Right renal pelvis (tissue), 4 donors: Measurements from ENCODE around the gene VEZF1. TPM values are rescaled to one million over a fixed set of nuclear protein-coding genes. Genes with fewer than 3 reads are reported as not detected.

Source experiments
- DNase-seq, 4 donors: peaks; one replicate each; pipeline ENCODE4 v3.0.0-alpha.2; 2013; ENCODE audit warnings: low read depth in 4 of 4, low spot score in 3 of 4, missing footprints in 1 of 4
- polyA plus RNA-seq, 4 donors: library from polyadenylated mRNA; unstranded; fragments of 120-200 nt; gene quantifications; one replicate each; pipeline ENCODE4 v1.2.1, GENCODE V29; 2013; ENCODE audit not compliant: insufficient read length in 4 of 4

Gene VEZF1
- polyA plus RNA-seq, 4 donors: 95.9 to 119 (median 115) TPM

DNA sequence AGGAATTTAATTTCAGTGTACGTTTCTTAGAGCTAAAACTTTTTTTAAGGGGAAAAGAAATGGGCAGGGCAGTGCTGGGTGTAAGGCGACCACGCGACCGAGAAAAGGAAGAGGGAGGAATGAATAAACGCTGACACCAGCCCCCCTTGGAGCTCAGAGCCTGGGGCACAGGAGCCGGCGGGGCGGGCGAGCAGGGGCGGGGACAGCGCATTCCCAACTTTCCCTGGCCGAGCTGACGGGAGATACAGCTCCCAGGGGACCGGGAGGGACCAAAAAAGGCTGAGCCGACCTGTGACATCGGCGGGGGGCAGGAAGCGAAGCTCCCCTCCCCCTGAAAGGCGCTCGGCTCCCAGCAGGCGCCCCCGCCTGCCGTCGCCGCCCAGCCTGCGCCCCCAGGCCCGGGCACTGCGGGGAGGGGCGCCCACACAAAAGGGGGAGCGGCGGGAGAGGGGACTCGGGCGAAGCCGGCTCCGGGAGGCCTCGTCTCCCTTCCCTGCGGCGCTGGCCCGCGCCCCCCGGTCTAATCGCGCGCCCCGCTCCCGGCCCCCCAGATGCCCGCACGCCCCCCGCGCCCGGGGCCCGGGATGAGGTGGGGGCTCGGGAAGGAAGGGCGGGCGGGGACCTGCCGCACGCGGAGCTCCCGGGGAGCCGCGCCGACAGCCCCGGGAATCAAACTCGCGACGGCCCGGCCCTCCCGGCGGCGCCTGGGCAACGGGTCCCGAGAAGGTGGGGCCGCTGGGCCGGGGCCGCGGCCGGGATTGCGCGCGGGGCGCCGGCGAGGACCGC lies 33.5 kb downstream of the VEZF1 start:
- no peak for DNase-seq

DNA sequence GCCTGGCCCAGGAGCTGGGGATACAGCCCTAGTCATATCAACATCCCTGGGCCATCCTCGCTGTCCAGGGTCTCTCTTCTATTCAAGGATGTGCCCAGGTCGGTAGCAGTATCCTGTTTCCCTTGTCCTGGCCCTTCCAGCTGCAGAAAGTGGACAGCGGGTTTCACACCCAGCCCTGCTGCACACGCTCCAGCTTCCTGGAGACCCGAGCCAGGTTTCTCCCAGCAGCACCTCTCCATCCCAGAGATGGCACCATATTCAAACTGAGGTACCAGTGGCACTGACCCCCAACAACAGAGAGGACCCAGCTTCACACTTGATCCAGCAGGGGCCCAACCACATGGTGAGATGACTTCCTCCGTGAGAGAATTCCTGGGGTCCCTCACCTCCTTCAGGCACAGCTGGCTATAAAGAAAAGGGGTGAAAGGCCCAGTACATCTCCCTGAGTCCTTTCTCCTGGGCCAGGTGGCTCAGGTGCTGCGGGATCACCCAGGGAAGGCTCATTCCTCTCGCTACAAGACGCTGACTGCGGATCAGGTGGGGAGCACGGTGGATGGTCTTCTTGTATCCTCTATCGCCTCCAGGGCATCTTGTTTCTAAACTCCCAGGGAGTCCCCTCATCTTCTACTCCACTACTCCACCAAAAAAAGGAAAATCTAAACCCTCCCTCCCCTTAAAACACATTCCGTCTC lies 34.2 kb downstream of the VEZF1 start:
- no peak for DNase-seq

DNA sequence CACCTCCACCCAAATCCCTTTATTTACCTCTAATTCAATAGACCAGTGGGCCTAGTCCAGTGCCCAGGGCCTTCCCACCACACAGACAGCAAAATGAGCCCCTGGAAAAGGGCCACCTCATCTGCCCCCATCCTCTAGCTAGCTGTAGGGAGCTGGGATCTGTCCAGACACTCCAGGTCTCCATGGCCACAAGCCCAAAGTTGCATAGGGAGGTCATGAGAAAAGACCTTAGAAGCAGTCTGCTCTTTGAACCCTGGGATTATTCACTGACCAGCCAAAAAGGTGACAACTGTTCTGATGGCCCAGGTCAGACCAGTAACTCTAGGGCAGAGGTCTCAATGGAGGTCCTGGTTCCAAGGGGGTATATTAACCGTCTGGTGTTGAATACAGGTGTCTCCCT lies 34.8 kb downstream of the VEZF1 start:
- DNase-seq: no peak

DNA sequence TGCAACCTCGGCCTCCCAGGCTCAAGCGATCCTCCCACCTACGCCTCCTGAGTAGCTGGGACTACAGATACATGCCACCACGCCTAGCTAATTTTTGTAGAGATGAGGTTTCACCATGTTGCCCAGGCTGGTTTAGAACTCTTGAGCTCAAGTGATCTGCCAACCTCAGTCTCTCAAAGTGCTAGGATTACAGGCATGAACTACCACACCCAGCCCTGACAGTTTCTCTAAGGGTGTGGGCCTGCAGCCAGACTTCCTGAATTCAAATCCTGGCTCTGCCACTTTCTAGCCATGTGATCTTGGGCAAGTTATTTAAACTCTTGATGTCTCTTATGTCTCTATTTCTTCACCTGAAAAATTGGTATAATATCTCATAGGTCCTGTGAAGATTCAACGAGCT lies 38.4 kb downstream of the VEZF1 start:
- DNase-seq: no peak

DNA sequence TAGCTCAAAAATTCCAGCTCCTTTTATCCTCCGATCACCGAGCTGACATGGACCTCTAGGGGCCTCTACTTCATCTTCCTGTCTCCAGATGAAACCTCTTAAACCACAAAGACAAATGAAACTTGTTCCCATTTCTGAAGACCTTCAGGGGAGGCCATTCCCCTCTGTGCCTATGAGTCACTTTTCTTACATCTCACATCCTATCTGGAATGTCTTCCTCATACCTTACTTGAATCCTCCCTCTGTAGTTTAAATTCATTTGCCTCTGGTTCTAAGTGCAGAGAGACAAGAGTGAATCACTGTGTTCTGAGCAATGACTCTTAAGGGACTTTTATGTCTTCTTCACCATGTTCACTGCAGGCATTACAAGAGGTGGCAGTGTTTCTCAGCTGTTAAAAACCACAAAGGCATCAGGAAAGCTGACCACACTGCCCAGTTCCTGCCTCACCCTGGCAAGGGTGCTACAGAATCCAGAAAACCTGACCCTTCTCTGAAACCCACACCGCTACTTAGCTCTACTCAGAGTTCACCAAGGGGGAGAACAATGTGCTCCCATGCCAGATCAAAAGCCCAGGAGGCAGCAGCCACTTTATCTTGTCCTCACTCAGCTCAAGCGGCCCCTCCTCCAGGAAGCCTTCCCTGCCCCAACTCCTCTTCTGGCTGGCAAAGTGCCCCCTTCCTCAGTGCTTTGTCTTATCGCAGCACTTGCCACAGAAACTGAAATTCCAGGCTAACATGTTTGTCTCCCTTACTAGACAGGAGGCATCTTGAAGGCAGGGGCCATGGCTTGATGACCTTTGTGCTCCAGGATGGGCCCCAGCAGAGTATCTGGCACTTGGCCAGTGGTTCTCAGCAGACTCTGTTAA lies 39.3 kb downstream of the VEZF1 start:
- no peak for DNase-seq

DNA sequence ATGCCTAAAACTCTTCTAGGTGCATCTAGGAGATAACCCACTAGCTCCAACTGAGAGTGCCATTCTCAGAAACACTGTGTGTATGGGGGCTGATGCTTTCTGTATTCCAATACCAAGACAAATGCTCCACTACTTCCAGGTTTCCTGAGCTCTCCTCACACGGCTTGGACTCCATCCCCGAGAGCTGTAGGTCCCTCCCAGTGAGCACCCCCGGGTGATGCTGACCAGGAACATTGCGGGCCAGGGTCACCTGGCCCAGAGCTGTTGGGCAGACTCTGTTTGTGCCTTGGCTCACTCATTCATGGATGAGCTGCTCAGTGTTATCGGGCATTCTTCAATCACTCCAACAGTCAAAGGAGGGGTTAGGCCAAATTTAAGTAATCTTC lies 39.9 kb downstream of the VEZF1 start:
- no peak for DNase-seq

DNA sequence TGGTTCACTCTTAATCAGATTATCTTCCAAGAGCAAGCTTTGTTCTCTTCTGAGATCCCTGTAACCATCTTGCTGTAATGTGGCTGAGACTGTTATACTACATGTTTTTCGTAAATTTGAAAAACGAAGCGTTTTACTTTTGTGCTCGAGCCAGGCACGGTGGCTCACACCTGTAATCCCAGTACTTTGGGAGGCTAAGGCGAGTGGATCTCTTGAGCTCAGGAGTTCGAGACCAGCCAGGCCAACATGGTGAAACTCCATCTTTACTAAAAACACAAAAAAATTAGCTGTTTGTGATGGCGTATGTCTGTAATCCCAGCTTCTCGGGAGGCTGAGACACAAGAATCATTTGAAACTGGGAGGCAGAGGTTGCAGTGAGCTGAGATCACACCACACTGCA lies 40.7 kb downstream of the VEZF1 start:
- no peak for DNase-seq

DNA sequence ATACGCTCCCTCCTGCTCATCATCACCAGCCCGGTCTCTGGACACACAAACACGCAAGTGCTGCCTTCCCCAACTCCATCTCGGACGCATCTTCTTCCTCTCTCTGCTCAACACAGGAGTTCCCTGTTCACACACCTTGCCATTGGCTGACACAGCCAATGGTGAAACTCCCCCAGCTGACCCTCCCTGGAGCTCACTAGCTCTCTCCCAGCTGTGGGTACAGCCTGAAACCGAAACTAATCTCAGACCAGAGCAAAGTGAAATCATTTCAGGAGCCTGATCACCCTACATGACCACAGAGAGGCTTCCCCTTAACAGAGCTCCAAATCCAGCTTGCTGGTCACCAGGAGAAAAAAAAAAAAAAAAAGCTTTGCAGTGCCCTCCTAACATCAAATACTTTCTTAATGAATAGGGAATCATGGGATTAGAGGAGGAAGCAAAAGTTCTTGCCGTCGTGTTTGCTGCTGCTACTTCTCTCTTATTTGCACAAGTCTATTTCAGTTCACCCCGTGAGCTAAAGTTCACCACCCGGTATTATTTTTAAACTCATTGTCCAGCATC lies 41.2 kb downstream of the VEZF1 start:
- no peak for DNase-seq

DNA sequence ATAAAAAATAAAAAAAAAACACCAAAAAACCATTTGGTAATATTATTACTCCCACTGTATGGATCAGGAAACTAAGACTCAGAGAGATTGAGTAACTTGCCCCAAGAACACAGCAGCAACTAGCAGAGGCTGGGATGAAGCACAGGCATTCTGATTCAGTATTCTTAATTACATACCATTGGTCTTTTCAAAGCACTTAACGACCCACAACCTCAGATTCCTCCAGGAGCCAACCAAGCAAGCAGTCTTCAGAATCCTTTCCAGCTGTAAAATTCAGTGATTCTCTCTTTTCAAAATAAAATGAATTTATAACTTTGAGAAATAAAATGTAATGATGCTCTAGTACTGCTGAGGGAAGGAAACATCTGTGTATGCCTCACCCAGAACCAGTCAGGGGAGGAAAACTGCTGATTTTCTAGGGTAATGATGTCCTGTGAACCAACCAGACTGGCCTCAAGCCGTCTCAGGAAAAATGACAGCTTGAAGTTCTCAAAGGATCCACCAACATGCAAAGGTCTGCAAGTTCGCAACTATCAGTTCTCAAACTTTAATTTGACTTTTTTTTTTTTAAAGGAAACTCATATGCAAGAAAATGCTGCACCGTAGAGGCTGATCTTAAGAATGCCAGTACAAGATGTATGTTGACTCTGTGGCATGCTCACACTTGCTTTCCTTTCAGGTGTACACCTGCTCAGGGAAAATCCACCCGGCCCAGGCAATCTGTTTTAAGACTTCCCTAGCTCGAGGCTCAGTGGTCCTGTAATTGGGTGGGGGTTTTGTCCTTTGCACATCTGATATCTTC lies 41.9 kb downstream of the VEZF1 start:
- no peak for DNase-seq

DNA sequence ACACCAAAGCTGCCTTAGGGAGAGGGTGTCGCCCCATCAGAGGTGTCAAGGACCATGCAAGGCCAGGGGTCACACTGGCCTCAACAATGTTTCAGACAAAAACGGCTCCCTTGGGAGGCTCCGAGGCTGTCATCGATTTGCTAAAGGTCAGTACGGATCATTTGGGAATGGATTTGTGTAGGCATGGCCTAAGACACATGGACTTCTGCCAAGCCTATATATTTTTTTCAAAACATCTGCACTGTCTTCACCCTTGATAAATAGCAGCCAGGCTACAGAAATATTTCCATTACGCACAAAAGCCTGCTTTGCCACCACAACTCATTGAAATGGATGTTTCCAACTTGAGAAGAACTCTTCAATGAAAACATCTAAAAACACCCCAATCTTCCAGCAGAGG lies 43.1 kb downstream of the VEZF1 start:
- no peak for DNase-seq

DNA sequence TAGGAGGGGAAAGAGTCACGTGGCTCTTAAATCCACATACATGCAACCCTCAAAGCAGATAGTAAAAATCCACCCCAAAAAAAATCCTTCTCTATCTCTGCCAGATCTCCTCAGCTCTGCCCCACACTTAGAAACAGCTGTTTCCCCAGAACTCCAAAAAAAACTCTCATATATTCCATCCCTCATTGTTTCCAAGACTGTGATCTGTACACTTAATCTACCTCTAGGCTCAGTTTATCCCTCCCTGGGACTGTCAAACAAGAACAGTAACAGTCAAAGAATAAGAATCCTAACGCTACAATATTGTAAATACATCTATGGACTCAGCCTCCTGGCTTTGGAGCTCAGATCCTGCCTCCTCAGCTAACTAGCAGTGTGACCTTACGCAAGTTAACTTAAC lies 44.4 kb downstream of the VEZF1 start:
- no peak for DNase-seq

DNA sequence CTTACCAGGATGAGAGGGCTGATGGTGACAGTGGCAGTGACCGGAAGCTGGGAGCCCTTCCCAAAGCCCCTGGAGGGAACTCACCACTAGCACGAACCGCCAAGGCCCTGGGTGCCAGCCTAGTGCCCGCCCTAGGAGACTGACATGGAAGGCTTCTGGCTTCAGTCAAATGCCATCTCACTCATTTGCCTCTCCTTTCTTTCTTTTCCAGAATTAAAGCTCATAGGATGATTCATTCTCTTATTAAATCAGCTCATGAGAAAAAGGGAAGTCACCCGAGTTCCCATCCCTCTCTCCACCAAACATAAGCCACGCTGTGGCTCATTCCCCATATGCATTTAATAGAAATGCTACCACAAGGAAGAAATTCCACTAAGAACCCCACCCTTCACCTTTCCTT lies 44.9 kb downstream of the VEZF1 start:
- no peak for DNase-seq

DNA sequence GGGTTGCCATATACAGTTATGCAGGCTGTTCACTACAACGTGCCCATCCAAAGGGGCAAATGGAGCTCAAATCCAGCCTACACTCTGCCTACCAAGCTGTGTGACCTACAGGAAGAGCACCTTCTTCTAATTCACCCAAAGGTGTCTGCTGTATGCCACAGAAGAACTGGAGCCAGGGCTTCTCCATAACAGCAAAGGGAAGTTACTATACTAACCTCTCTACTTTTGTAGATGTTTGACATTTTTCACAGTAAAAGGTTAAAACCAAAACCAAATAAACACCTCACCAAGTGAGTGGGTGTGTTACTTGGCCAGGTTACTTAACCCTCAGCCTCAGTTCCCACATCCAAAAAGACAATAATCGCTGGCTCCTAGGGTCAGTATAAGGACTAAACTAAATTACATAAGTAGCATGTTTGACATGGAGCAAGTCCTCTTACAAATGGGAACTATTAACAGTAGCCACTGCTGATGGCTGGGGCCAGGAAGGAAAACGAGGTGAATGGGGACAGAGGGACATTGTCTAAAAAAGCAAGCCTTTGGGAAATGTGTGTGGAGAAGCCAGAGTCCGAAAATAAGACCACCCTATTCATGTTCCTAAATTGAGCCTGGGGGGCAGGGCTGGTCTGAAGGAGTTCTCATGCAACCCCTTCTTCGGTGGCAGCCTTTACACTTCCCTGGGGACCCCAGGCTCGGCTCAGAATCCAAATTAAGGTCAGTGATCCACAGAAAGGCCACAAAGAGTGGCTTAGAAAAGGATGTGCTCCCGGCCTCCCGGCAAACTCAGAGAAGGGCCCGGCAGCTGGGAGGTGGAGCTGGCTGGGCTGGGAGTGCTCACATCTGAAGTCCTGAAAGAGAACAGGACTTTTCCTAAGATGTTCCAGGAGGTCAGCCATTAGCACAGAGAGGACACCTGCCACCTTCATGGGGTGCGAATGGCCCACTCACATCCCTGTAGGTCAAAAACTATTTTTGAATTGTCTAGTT lies 46.4 kb downstream of the VEZF1 start:
- no peak for DNase-seq

DNA sequence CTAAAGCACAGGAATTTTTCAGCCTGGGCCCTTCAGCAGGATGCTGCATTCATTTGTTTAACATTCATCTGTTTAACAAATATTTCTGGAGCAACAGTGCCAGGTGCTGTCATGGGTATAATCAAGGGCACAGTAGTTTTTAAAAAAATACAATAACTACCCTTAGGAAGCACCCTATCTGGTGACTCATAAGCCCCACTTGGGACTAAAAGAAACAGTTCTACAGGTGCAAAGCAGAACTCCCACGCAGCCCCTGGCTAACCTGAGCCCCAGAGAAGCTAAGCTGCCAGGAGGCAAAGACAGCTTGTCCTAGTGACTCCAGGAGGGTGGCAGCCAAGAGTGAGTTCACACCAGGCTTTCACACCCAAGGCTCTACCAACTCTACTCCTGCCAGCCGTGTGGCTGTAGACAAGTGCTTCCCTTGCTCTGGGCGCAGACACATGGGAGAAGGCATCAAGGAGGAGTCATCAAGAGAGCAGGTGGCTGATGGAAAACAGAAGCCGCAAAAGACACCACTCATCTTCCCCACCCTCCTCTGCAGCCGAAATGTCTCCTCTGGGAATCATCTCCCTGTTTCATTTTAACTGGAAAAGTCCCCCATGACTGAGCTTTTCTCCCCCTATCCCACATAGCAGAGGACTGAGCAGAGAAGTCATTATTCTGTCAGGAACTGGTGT lies 47.3 kb downstream of the VEZF1 start:
- DNase-seq: no peak

DNA sequence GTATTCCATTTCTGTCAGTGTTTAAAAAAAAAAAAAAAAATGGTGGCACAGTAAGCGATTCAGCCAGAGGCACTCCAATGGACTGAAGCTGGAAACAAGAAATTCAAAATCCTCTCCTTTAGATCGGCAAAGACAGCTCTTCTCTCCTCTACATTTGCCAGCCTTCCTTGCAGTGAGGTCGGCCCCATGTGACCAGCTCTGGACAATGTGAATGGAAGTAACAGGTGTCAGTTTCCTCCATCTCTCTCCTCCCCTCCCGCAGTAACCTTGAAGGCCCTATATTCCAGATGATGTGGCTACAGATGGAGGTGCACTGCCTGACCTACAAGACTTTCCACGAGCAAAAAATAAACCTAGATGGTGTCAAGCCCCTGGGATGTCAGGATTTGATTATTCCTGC lies 47.8 kb downstream of the VEZF1 start:
- no peak for DNase-seq

DNA sequence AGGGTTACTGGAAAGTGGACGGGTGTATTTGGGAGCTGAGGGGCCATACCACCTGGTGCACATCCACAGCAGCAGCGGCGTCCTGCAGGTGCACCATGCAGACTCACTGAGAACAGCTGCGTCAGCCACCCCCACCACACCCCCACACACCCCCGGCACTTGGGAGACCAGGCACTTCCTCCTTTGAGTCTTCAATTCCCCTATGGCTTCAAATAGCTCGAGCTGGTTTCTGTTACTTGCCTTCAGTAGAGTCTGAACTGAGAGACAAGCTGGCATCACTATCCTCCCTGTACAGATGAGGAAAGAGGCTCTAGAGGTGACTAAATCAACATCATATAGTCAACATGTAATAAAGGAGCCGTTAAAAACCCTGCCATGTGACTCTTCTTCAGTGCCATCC lies 48.3 kb downstream of the VEZF1 start:
- no peak for DNase-seq

DNA sequence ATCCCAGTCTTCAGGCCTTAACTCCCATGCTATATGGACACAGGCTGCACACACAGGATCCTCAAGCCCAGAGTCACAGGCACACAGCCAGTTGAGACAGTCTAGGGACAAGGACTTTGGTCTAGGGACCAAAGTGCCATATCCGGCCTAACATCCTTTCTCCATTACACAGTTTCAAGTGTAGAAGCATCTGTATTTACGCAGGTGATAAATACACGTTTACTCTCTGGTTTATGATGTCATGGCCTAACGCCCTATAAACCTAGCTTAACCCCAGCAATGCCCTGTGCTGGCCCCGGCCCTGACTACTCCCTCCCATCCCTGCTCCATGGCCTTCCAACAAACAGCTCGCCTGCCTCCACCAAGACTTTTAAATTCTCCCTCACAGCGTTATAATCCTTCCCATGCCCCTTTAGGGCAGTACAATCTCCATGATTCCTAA lies 50.0 kb downstream of the VEZF1 start:
- DNase-seq: no peak

DNA sequence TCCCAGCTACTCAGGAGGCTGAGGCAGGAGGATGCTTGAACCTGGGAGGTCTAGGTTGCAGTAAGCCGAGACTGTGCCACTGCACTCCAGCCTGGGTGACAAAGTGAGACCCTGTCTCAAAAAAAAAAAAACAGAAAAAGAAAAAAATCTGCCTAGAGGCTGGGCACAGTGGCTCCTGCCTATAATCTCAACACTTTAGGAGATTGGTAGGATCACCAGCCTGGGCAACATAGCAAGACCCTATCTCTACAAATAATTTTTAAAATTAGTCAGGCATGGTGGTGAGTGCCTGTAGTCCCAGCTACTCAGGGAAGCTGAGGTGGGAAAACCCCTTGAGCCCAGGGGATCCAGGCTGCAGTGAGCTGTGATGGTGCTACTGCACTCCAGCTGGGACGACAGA lies 50.6 kb downstream of the VEZF1 start:
- DNase-seq: no peak
